BLaER1 treated with 17β-estradiol and CSF1 and Interleukin-3, amounts not matched to agents 10 nM and 100 nM (cell line): ENCODE measurements around the gene FHOD3.
"Not testable (repeated sequence)": the region's sequence is repeated elsewhere in the genome, so short reads cannot be mapped to it uniquely, and the experiment has no call there.

Experiments used
- H3K27ac ChIP-seq, 11 experiments: shearing (Covaris generic); formaldehyde crosslinking; 2 replicates each; pipeline ENCODE4 v1.8.1; 2022
- H3K27me3 ChIP-seq, 11 experiments: shearing (Covaris generic); formaldehyde crosslinking; 2 replicates each; pipeline ENCODE4 v1.8.1; 2022
- H3K36me3 ChIP-seq, 11 experiments: shearing (Covaris generic); formaldehyde crosslinking; 2 replicates each; pipeline ENCODE4 v1.8.1; 2022
- H3K4me1 ChIP-seq, 10 experiments: shearing (Covaris generic); formaldehyde crosslinking; 2 replicates each; pipeline ENCODE4 v1.8.1; 2022
- H3K4me2 ChIP-seq, 11 experiments: shearing (Covaris generic); formaldehyde crosslinking; 2 replicates each; pipeline ENCODE4 v1.8.1; 2022
- H3K4me3 ChIP-seq, 10 experiments: shearing (Covaris generic); formaldehyde crosslinking; 2 replicates each; pipeline ENCODE4 v1.8.1; 2022
- H3K9ac ChIP-seq, 11 experiments: shearing (Covaris generic); formaldehyde crosslinking; 2 replicates each; pipeline ENCODE4 v1.8.1; 2022
- H3K9me3 ChIP-seq, 11 experiments: shearing (Covaris generic); formaldehyde crosslinking; replicated peaks in 1 of 11; 2 replicates each; pipeline ENCODE4 v1.8.1; 2022
- H4K20me1 ChIP-seq, 11 experiments: shearing (Covaris generic); formaldehyde crosslinking; 2 replicates each; pipeline ENCODE4 v1.8.1; 2022
- Cebpa-rat ChIP-seq, 11 experiments: shearing (Covaris generic); IDR thresholded peaks; 2 replicates each; pipeline ENCODE4 v1.8.1; 2022

FHOD3 gene

DNA sequence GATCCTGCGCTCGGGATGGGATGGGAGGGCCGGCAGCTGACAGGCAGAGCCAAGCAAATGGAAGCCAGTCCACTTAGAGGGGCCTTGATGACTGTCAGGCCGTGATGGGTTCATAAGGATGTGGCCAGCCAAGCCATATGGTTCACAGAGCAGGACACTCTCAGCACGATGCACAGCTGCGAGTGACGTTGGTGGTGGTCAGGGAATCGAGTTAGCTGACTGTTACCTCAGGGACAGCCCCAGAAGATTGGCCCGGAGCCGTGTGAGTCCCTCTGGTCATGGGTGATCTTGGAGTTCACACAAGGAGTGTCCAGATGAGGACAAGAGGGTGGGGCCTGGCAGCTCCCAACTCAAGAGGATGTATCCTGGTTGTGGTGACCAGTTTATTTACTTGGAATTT is 461.1 kb downstream of the FHOD3 start:
- TF ChIP-seq Cebpa-rat (IDR thresholded peaks at IDR 0.05) = no peak
- Histone ChIP-seq H3K27ac (no peak overlapping the region), H4K20me1 (no peaks in the 10 kb centered on the region)

DNA sequence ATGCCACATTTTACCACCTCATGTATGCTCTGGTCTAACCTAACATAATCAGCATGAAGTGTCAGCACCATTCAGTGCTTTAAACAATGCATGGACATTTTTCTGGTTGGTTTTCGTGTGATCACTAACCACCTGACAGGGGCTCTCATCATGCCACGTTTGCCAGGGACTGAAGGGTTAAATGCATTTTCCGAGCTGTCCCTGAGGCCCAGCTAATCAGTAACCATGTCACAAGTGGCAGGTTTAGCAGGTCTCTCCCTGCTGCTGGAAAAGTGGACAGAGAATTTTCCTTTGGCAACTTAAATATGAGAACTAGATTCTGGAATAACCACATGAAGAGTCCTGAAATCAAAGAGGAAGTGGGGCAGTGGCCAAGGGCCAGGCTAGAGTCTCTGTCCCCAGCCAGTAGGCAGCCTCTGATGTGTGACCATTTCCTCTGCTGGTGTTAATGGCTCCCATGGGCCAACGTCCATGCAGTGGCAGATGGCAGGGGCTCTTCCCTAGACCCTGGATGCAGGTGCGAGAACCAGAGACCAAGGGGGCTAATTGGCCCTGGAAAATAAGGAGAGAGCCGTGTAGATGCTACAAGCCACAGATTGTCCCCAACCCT is 461.8 kb downstream of the FHOD3 start:
- Histone ChIP-seq H4K20me1 (no peaks in the 10 kb centered on the region), H3K36me3 (peaks cover 0 to 13% (median 0%) of the 10 kb centered on the region in 11 experiments; a peak in 1 of 22 replicates), H3K27me3 (no peaks in the 10 kb centered on the region), H3K4me3 (no peak overlapping the region), H3K4me1 (peaks cover 7 to 25% (median 16%) of the 10 kb centered on the region in 10 experiments; a peak in 18 of 20 replicates), H3K4me2 (peak overlapping the region; percentile 21 to 78 (median 53); a peak in 20 of 22 replicates), H3K9me3 (peaks cover 0 to 15% (median 0%) of the 10 kb centered on the region in 11 experiments; a peak in 3 of 22 replicates), H3K27ac (0 out of 22 replicates have a peak overlapping the region, but pooled peaks of 1 of the 11 experiments have one; percentile 7), H3K9ac (no peak overlapping the region)
- no peak for TF ChIP-seq Cebpa-rat (IDR thresholded peaks at IDR 0.05)

More for the DNA sequence above, 461.1 kb downstream of the FHOD3 start:
- peaks cover 0 to 13% (median 0%) of the 10 kb centered on the region in 11 experiments; a peak in 1 of 22 replicates for H3K36me3 ChIP-seq
- peaks cover 7 to 25% (median 16%) of the 10 kb centered on the region in 10 experiments; a peak in 18 of 20 replicates for H3K4me1 ChIP-seq
- peak overlapping the region in 7 of 11 experiments; percentile 36 to 78 (median 58); a peak in 9 of 22 replicates for H3K4me2 ChIP-seq
- H3K27me3 ChIP-seq = no peaks in the 10 kb centered on the region
- no peak overlapping the region for H3K9ac ChIP-seq
- peaks cover 0 to 15% (median 0%) of the 10 kb centered on the region in 11 experiments; a peak in 3 of 22 replicates for H3K9me3 ChIP-seq
- H3K4me3 ChIP-seq = no peak overlapping the region

DNA sequence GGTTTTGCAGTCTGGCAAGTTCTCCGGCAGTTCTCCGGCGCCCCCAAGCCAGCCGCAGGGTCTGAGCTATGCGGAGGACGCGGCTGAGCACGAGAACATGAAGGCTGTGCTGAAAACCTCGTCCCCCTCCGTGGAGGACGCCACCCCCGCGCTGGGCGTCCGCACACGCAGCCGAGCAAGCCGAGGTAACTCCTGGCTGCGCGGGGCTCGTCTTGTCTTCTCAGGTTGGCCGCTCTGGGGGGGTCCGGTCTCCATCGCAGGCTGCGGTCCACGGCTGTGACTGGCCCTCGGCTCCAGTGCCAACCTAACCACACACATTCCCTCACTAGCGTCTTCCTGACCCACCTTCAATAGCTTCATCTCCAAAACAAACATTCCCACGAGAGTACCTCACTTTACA is 463.1 kb downstream of the FHOD3 start:
- H3K4me1 ChIP-seq = peaks cover 7 to 25% (median 16%) of the 10 kb centered on the region in 10 experiments; a peak in 18 of 20 replicates
- no peaks in the 10 kb centered on the region for H4K20me1 ChIP-seq
- peaks cover 0 to 18% (median 0%) of the 10 kb centered on the region in 11 experiments; a peak in 4 of 22 replicates for H3K9me3 ChIP-seq
- H3K36me3 ChIP-seq = peaks cover 0 to 13% (median 0%) of the 10 kb centered on the region in 11 experiments; a peak in 1 of 22 replicates
- no peak overlapping the region for H3K9ac ChIP-seq
- H3K27me3 ChIP-seq = no peaks in the 10 kb centered on the region
- H3K27ac ChIP-seq = no peak overlapping the region
- H3K4me3 ChIP-seq = no peak overlapping the region
- no peak overlapping the region for H3K4me2 ChIP-seq
- TF ChIP-seq Cebpa-rat (IDR thresholded peaks at IDR 0.05) = no peak

DNA sequence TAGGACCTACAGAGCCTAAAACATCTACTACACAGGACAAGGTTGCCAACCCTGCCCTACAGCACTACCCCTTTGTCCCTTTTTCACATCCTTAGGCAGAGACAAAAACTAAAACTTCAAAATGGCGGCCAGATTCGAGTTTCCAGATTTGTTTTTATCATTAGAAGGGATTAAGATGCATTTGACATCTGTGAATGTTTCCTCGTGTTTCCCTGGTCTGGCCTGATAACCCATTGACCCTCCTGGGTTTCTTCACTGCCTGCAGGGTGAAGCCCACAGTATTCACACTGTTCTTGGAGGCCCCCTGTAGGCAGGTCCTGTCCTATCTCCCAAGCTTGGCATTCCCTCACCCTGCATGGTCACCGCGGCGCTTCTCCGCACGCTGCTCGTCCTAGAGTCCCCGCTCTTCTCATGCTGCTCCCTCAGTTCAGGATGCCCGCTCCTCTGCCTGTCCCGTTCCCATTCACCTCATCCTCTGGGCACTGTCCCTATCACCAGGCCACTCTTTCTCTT is 463.7 kb downstream of the FHOD3 start:
- H3K4me1 ChIP-seq = peaks cover 7 to 25% (median 16%) of the 10 kb centered on the region in 10 experiments; a peak in 18 of 20 replicates
- no peak overlapping the region for H3K9ac ChIP-seq
- H3K27ac ChIP-seq = no peak overlapping the region
- H3K9me3 ChIP-seq = peaks cover 0 to 18% (median 0%) of the 10 kb centered on the region in 11 experiments; a peak in 4 of 22 replicates
- H3K4me2 ChIP-seq = no peak overlapping the region
- H4K20me1 ChIP-seq = no peaks in the 10 kb centered on the region
- H3K36me3 ChIP-seq = peaks cover 0 to 13% (median 0%) of the 10 kb centered on the region in 11 experiments; a peak in 1 of 22 replicates
- no peaks in the 10 kb centered on the region for H3K27me3 ChIP-seq
- no peak for TF ChIP-seq Cebpa-rat (IDR thresholded peaks at IDR 0.05)
- no peak overlapping the region for H3K4me3 ChIP-seq

DNA sequence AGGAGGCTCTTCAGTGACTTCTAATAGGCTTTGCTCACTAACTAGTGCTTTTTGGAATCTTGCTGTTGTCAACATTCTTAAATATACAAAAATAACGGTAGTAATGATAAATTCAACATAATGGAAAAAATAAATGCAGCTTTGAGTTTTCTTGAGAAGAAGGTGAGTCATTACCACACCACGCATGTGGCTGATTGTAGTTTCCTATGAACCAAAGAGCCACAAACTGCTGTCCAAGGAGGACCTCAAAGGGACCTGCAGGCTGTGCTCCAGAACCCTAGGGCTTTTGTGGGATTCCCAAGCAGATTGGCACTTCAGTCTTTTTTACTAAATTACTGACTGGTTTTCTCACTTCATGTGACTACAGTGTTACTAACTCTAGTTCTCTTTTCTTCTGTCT is 464.6 kb downstream of the FHOD3 start:
- H3K36me3 ChIP-seq = peaks cover 0 to 13% (median 0%) of the 10 kb centered on the region in 11 experiments; a peak in 1 of 22 replicates
- no peak for TF ChIP-seq Cebpa-rat (IDR thresholded peaks at IDR 0.05)
- H4K20me1 ChIP-seq = no peaks in the 10 kb centered on the region
- peaks cover 7 to 25% (median 16%) of the 10 kb centered on the region in 10 experiments; a peak in 18 of 20 replicates for H3K4me1 ChIP-seq
- H3K4me2 ChIP-seq = no peak overlapping the region
- peaks cover 0 to 18% (median 0%) of the 10 kb centered on the region in 11 experiments; a peak in 4 of 22 replicates for H3K9me3 ChIP-seq
- no peak overlapping the region for H3K27ac ChIP-seq
- H3K9ac ChIP-seq = no peak overlapping the region
- H3K27me3 ChIP-seq = no peaks in the 10 kb centered on the region
- no peak overlapping the region for H3K4me3 ChIP-seq

DNA sequence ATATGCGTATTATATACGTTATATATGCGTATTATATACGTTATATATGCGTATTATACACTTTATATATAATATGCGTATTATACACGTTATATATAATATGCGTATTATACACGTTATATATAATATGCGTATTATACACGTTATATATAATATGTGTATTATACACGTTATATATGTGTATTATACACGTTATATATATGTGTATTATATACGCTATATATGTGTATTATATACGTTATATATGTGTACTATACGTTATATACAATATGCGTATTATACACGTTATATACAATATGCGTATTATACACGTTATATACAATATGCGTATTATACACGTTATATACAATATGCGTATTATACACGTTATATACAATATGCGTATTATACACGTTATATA is 465.5 kb downstream of the FHOD3 start:
- H4K20me1 ChIP-seq, H3K27ac ChIP-seq, H3K27me3 ChIP-seq, H3K9ac ChIP-seq, H3K4me2 ChIP-seq, H3K4me3 ChIP-seq: not testable (repeated sequence)
- Histone ChIP-seq H3K36me3 (peaks cover 0 to 13% (median 0%) of the 10 kb centered on the region in 11 experiments; a peak in 1 of 22 replicates), H3K4me1 (peaks cover 7 to 25% (median 16%) of the 10 kb centered on the region in 10 experiments; a peak in 18 of 20 replicates), H3K9me3 (peaks cover 0 to 18% (median 0%) of the 10 kb centered on the region in 11 experiments; a peak in 4 of 22 replicates)

DNA sequence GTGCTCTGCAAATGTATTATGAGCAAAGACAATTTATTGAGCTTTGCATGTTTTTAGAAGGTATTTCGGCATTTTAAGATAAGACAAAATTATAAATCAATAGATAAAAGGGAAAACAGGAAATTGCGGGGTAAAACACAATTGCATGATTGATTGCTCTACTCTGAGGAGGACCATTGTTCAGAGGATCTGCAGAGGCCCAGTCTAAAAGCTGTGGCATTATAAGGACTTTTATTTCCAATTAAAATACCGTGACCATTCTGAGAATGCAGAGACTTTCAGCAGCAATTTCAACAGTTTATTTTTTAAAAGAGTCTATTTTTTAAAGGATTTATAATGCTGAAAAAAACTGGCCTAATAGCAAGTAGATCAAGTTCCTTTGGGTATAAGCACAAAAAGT is 469.3 kb downstream of the FHOD3 start:
- no peaks in the 10 kb centered on the region for H4K20me1 ChIP-seq
- peaks cover 7 to 12% (median 10%) of the 10 kb centered on the region in 10 experiments; a peak in 18 of 20 replicates for H3K4me1 ChIP-seq
- H3K27ac ChIP-seq = no peak overlapping the region
- TF ChIP-seq Cebpa-rat (IDR thresholded peaks at IDR 0.05) = no peak
- no peaks in the 10 kb centered on the region for H3K36me3 ChIP-seq
- no peak overlapping the region for H3K9ac ChIP-seq
- no peaks in the 10 kb centered on the region for H3K27me3 ChIP-seq
- peaks cover 0 to 20% (median 6%) of the 10 kb centered on the region in 11 experiments; a peak in 7 of 22 replicates for H3K9me3 ChIP-seq
- no peak overlapping the region for H3K4me2 ChIP-seq
- no peak overlapping the region for H3K4me3 ChIP-seq

DNA sequence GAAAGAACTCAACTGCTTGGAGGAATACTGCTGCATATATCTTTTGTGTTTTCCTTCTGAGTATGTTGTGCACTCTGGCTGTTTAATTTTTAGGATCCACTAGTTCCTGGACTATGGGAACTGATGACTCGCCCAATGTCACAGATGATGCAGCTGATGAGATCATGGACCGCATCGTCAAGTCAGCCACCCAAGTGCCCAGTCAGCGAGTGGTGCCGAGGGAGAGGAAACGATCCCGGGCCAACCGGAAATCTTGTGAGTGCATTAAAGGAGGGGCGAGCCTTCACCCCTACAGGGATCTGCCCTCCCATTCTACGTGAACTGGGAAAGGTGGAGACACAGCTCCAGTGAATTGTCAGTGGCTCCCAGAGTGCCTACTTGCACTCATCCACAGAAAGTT is 471.7 kb downstream of the FHOD3 start:
- Histone ChIP-seq H4K20me1 (no peaks in the 10 kb centered on the region), H3K4me2 (no peak overlapping the region), H3K4me3 (no peak overlapping the region), H3K4me1 (peaks cover 7 to 12% (median 11%) of the 10 kb centered on the region in 10 experiments; a peak in 18 of 20 replicates), H3K9ac (no peak overlapping the region), H3K27me3 (no peaks in the 10 kb centered on the region), H3K27ac (no peak overlapping the region), H3K9me3 (peaks cover 0 to 16% (median 5%) of the 10 kb centered on the region in 11 experiments; a peak in 6 of 22 replicates), H3K36me3 (no peaks in the 10 kb centered on the region)
- no peak for TF ChIP-seq Cebpa-rat (IDR thresholded peaks at IDR 0.05)

DNA sequence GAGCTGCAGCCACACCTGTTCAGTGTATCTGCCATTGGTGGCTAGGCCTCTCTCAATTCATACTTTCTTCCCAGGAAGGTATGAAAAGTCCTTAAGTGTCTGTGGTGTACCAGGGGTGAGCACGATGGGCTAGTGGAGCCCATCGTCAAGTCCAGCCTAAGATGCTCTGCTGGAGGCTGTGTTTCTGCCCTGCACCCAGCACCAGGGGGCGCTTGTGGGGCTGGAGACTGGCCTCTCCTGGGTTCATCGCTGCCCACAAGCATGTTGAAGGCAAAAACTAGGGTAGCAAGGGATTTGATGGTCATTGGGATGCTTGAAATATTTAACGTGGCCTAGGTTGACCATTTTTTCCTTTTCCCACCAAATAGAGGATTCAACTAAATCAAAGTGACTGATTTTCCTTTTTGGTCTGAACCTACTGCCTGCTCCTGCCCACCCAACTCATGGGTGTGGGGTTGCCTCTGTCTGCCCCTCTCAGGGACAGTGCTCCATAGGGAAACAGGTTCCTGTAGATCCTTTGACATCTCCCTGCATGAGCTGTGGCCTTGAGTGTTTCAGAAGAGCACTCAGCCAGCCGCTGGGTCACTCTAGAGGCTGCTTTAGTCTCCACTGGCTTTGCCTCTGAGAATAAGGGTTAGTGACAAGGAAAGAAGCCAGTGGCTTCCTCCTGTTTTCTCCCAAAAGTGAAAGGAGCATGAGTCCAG is 472.2 kb downstream of the FHOD3 start:
- no peaks in the 10 kb centered on the region for H3K36me3 ChIP-seq
- no peak overlapping the region for H3K4me2 ChIP-seq
- H3K27me3 ChIP-seq = no peaks in the 10 kb centered on the region
- no peak overlapping the region for H3K9ac ChIP-seq
- no peak overlapping the region for H3K27ac ChIP-seq
- H3K4me3 ChIP-seq = no peak overlapping the region
- peaks cover 7 to 12% (median 11%) of the 10 kb centered on the region in 10 experiments; a peak in 18 of 20 replicates for H3K4me1 ChIP-seq
- peaks cover 0 to 16% (median 5%) of the 10 kb centered on the region in 11 experiments; a peak in 6 of 22 replicates for H3K9me3 ChIP-seq
- TF ChIP-seq Cebpa-rat (IDR thresholded peaks at IDR 0.05) = no peak
- no peaks in the 10 kb centered on the region for H4K20me1 ChIP-seq
